PC-9 (cell line): Measurements from ENCODE around the gene PPM1H.

Experiments used
- CTCF ChIP-seq: fragments of 200-600 bp; sonication (generic); conservative IDR thresholded peaks from 2 replicates; pipeline ENCODE4 v1.6.1; 2017; ENCODE audit warnings: mixed run types, antibody characterized with exemption, mild to moderate bottlenecking, moderate library complexity
- EZH2 ChIP-seq: fragments of 200-600 bp; sonication (generic); IDR thresholded peaks from 2 replicates; pipeline ENCODE4 v1.8.0; 2017; ENCODE audit warnings: antibody characterized with exemption, low read depth

- TF ChIP-seq CTCF (no peak), EZH2 (no peak)
Observed at GRCh38 chr12:62792236-62792870, 142.6 kb downstream of the PPM1H start.
